Naive B cell (primary cell): Measurements from ENCODE around the gene STAMBP. TPM values are rescaled to one million over a fixed set of nuclear protein-coding genes. Genes with fewer than 3 reads are reported as not detected.
"Not testable (repeated sequence)": the region's sequence is repeated elsewhere in the genome, so short reads cannot be mapped to it uniquely, and the experiment has no call there.

Experiments
- ATAC-seq, 2 donors: fragments of 150-1000 bp; cut with Tn5 transposase; 2 replicates each; pipeline ENCODE4 v1.10.0; 2021; ENCODE audit warnings: low read depth in 2 of 2, mild to moderate bottlenecking in 2 of 2, moderate library complexity in 2 of 2
- DNase-seq: peaks from one replicate; pipeline ENCODE4 v3.0.0; 2022
- H3K27ac Mint-ChIP-seq, 6 donors: one replicate each; pipeline ENCODE4 v1.8.0; 2020 to 2022; ENCODE audit warnings: mild to moderate bottlenecking in 6 of 6, mixed read lengths in 6 of 6, moderate library complexity in 5 of 6, inconsistent platforms in 2 of 6
- H3K27me3 Mint-ChIP-seq, 3 donors: one replicate each; pipeline ENCODE4 v1.8.0; 2021 to 2022; ENCODE audit warnings: mixed read lengths in 3 of 3, mild to moderate bottlenecking in 1 of 3
- H3K36me3 Mint-ChIP-seq, 2 donors: one replicate each; pipeline ENCODE4 v1.8.0; 2020 to 2022; ENCODE audit warnings: mixed read lengths in 2 of 2, inconsistent platforms in 1 of 2, mild to moderate bottlenecking in 1 of 2
- H3K4me1 Mint-ChIP-seq, 3 donors: one replicate each; pipeline ENCODE4 v1.8.0; 2020 to 2022; ENCODE audit warnings: mixed read lengths in 3 of 3, inconsistent platforms in 1 of 3, mild to moderate bottlenecking in 1 of 3, moderate library complexity in 1 of 3
- H3K4me3 Mint-ChIP-seq, 8 donors: one replicate each; pipeline ENCODE4 v1.8.0; 2020 to 2022; ENCODE audit warnings: mild to moderate bottlenecking in 8 of 8, mixed read lengths in 8 of 8, moderate library complexity in 8 of 8, inconsistent platforms in 2 of 8
- H3K9me3 Mint-ChIP-seq, 7 donors: one replicate each; pipeline ENCODE4 v1.8.0; 2020 to 2022; ENCODE audit warnings: mixed read lengths in 7 of 7, mild to moderate bottlenecking in 5 of 7, inconsistent platforms in 2 of 7, moderate library complexity in 1 of 7
- polyA plus RNA-seq, 6 donors: library from polyadenylated mRNA; unstranded; fragments of 300-500 nt; fragmentation: Illumina TruSeq; gene quantifications; one replicate each; pipeline ENCODE4 v1.2.3, GENCODE V29; 2021; ENCODE audit warnings: low read depth in 6 of 6

Gene STAMBP
- polyA plus RNA-seq, 6 donors from 2014 or later, result 42.2 to 62.9 (median 50.9) TPM

DNA sequence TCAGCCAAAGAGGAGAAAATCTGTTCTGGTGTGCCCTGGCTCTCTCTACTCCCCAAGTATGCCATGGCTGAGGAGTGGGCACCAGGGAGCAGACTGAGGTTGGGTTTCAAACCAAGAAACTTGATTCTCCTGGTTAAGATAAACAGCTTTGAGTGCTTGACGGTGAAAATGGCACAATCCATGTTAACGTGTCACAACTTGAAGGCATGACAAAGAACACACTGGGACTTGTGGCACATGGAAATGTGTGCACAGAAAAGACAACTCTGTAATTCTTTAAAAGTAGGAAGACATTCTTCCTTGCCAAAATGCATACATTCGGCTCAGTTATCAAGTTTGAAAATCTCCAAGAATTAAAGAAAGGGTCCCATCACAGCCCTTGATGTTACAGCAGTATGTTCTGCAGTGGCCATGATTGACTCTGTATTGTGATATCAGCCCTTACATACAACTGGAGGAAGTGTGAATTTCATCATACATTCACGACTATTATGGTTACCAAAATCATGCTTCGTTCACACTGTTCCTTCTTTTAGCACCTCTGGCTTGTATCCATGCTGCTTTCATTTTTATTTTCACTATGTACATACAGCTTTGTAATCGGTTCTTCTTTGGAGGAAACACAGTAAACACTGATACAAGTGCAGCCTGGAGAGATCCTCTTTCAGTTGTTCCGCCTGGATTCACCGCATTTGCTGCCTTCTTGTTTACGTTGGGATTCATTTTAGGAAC, 48.5 kb downstream of the STAMBP start:
- Mint-ChIP-seq H3K4me1 (peaks cover 0 to 7% (median 4%) of the 10 kb centered on the region in 3 donors), H3K27me3 (peaks cover 0 to 10% (median 5%) of the 10 kb centered on the region in 3 donors), H3K36me3 (no peaks in the 10 kb centered on the region), H3K9me3 (peaks cover 0 to 2% (median 0%) of the 10 kb centered on the region in 7 donors), H3K27ac (peak overlapping the region in 1 of 6 donors; percentile 35), H3K4me3 (no peak overlapping the region)
- DNase-seq (no peak), ATAC-seq (peak; percentile 35 to 56)

DNA sequence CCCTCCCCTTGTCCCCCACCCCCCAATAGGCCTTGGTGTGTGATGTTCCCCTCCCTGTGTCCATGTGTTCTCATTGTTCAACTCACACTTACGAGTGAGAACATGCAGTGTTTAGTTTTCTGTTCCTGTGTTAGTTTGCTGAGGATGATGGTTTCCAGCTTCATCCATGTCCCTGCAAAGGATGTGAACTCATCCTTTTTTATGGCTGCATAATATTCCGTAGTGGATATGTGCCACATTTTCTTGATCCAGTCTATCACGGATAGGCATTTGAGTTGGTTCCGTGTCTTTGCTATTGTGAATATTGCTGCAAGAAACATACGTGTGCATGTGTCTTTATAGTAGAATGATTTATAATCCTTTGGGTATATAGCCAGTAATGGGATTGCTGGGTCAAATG, 49.2 kb downstream of the STAMBP start:
- not testable (repeated sequence) for H3K4me3 Mint-ChIP-seq, H3K36me3 Mint-ChIP-seq, H3K27ac Mint-ChIP-seq, DNase-seq, ATAC-seq, H3K4me1 Mint-ChIP-seq, H3K9me3 Mint-ChIP-seq
- H3K27me3 Mint-ChIP-seq, result peaks cover 5 to 13% (median 12%) of the 10 kb centered on the region in 3 donors

DNA sequence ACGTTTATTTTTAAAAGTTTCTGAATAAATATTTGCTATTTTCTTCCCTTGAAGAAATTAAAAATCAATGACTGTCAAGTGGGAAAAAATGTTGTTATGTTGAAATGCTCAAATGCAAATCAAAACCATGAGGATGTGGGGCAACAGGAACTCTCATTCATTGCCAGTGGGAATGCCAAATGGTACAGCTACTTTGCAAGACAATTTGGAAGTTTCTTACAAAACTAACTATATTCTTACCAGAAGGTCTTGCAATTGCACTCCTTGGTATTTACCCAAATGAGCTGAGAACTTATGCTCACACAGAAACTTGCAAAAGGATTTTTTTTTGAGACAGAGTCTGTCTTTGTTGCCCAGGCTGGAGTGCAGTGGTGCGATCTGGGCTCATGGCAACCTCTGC, 56.6 kb downstream of the STAMBP start:
- ATAC-seq, result no peak
- H3K36me3 Mint-ChIP-seq, result no peaks in the 10 kb centered on the region
- no peak for DNase-seq
- no peak overlapping the region for H3K4me3 Mint-ChIP-seq
- H3K27me3 Mint-ChIP-seq, result peaks cover 30 to 40% (median 32%) of the 10 kb centered on the region in 3 donors
- H3K4me1 Mint-ChIP-seq, result no peaks in the 10 kb centered on the region
- no peaks in the 10 kb centered on the region for H3K9me3 Mint-ChIP-seq
- no peak overlapping the region for H3K27ac Mint-ChIP-seq

DNA sequence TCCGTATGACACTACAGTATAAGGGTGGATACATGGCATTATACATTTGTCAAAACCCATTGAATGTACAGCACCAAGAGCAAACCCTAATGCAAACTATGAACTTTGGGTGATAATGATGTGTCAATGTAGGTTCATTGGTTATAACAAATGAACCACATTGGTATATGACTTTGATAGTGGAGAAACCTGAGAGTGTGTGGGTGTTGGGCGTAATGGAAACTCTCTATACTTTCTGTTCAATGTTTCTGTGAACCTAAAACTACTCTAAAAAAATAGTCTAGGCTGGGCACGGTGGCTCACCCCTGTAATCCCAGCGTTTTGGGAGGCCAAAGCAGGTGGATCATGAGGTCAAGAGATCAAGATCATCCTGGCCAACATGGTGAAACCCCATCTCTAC, 57.6 kb downstream of the STAMBP start:
- Mint-ChIP-seq H3K36me3 (no peaks in the 10 kb centered on the region), H3K27me3 (peaks cover 30 to 46% (median 37%) of the 10 kb centered on the region in 3 donors), H3K27ac (peak overlapping the region in 1 of 6 donors; percentile 23), H3K4me1 (no peaks in the 10 kb centered on the region), H3K9me3 (no peaks in the 10 kb centered on the region), H3K4me3 (no peak overlapping the region)
- DNase-seq (no peak), ATAC-seq (no peak)

DNA sequence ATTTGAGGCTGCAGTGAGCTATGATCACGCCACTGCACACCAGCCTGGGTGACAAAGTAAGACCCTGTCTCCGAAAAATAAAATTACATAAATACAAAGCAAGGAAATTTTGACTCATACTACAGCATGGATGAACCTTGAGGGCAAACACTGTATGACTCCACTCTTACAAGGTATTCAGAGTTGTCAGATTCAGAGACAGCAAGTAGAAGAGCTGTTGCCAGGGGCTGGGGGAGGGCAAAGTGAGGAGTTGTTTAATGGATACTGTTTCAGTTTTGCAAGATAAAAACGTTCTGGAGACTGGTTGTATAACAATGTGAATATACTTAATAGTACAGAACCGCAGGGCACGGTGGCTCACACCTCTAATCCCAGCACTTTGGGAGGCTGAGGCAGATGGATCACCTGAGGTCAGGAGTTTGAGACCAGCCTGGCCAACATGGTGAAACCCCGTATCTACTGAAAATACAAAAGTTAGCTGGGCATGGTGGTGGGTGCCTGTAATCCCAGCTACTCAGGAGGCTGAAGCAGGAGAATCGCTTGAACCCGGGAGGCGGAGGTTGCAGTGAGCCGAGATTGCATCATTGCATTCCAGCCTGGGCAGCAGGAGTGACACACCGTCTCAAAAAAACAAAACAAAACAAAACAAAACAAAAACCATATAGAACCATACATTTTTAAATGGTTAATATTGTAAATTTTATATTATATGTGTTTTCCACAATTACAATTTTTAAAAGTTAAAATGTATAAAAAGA, 59.0 kb downstream of the STAMBP start:
- H3K27me3 Mint-ChIP-seq, result peaks cover 26 to 46% (median 36%) of the 10 kb centered on the region in 3 donors
- not testable (repeated sequence) for H3K36me3 Mint-ChIP-seq, H3K27ac Mint-ChIP-seq

DNA sequence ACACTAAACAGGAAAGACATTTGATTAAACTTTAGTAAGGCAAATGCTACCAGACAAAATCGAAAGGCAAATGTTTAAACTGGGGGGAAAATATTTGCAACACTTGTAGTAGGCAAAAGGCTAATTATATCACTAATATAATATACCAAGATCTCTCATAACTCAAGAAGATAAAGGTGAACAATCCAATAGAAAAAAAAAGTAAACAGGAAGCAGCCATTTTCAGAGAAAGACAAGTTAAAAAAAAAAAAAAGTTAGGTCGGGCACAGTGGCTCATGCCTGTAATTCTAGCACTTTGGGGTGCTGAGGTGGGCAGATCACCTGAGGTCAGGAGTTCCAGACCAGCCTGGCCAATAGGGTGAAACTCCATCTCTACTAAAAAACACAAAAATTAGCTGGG, 59.6 kb downstream of the STAMBP start:
- Mint-ChIP-seq H3K27me3 (peaks cover 23 to 40% (median 30%) of the 10 kb centered on the region in 3 donors), H3K4me1 (no peaks in the 10 kb centered on the region), H3K36me3 (no peaks in the 10 kb centered on the region), H3K9me3 (no peaks in the 10 kb centered on the region), H3K27ac (no peak overlapping the region), H3K4me3 (no peak overlapping the region)
- DNase-seq, result no peak
- ATAC-seq, result no peak

More for the DNA sequence above, 59.0 kb downstream of the STAMBP start:
- H3K9me3 Mint-ChIP-seq, ATAC-seq, H3K4me3 Mint-ChIP-seq, DNase-seq, H3K4me1 Mint-ChIP-seq: not testable (repeated sequence)

DNA sequence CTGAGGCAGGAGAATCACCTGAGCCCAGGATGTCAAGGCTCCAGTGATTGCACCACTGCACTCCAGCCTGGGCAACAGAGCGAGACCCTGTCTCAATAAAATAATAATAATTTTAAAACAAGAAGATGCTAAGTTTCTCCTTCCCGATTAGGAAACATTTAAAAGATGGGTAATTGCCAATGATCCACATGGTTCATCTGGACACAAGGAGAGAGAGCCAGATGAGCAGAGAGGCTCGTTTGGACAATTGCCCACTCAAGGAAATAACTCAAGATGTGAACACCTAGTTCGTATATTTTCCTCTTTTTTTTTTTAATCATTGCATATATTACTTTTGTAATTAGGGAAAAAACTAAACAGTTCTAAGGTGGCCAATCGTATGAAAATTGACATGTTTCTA, 60.4 kb downstream of the STAMBP start:
- no peaks in the 10 kb centered on the region for H3K4me1 Mint-ChIP-seq
- H3K4me3 Mint-ChIP-seq, result no peak overlapping the region

DNA sequence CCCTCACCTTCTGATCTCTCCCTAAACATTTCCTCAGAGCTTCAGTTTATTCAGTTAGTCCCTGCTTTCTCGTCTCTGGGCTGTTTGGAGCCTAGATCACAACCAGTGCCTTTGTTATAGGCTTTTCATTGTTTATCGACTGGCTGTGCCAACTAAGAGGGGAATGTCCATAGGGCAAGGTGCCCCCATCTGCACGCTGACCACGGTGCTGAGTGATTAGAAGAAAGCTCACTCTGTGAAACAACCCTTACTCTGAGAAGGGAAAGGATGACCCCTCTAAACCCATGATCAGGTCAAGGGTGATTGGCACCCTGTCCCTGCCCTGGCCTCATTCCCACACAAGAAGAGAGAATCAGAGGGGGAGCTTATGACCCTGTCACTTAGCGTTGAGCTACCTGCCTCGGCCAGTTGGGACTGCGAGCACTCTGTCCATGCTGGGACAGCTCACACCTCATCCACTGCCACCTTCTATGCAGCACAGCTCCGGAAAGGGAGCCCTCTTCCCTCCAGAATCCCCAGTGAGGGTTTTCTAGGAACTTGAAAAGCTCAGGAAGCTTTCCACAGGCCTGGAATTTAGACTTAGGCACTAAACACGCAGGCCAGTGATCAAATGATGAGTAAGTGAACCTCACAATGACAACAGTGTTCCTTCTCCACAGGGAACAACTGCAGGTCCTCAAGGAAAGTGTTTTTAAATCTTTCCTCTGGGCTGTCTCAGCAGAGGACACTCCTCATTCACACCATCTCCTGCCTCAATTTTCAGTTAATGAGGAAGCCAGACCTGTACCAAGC, 61.7 kb downstream of the STAMBP start:
- Mint-ChIP-seq H3K9me3 (no peaks in the 10 kb centered on the region), H3K27ac (peak overlapping the region in 1 of 6 donors; percentile 27), H3K27me3 (peaks cover 16 to 37% (median 31%) of the 10 kb centered on the region in 3 donors), H3K4me3 (no peak overlapping the region), H3K4me1 (no peaks in the 10 kb centered on the region), H3K36me3 (no peaks in the 10 kb centered on the region)
- ATAC-seq (no peak), DNase-seq (no peak)

More for the DNA sequence above, 60.4 kb downstream of the STAMBP start:
- Mint-ChIP-seq H3K27ac (peak overlapping the region in 1 of 6 donors; percentile 21), H3K36me3 (no peaks in the 10 kb centered on the region), H3K27me3 (peaks cover 19 to 37% (median 26%) of the 10 kb centered on the region in 3 donors), H3K9me3 (no peaks in the 10 kb centered on the region)
- DNase-seq (no peak), ATAC-seq (no peak)

DNA sequence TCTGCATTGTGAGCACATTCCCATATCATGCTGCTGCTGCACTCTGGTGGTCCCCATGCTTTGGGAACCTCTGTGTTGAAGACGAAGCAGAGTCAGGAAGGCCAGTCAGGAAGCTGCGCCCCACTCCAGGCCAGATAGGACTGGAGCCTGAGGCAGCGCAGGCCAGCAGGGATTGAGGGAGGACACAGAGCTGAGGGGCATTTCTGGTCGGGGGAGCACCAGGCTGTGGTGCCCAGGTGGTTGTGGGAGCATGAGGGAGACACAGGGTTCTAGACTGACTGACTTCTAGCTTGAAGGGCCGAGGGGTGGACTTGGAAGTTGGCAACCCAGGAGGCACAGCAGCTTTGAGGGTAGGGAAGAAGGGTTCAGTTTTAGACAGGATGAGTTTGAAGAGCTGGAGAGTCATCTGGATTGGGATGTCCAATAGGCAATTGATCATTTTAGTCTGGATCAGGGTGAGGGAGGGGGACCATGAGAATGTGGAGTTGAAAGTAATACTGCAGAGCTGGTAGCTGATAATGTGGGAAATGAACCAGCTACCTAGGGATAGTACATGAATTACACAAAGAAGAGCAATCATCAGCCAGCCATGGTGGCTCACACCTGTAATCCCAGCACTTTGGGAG, 62.6 kb downstream of the STAMBP start:
- H3K4me3 Mint-ChIP-seq, result no peak overlapping the region

DNA sequence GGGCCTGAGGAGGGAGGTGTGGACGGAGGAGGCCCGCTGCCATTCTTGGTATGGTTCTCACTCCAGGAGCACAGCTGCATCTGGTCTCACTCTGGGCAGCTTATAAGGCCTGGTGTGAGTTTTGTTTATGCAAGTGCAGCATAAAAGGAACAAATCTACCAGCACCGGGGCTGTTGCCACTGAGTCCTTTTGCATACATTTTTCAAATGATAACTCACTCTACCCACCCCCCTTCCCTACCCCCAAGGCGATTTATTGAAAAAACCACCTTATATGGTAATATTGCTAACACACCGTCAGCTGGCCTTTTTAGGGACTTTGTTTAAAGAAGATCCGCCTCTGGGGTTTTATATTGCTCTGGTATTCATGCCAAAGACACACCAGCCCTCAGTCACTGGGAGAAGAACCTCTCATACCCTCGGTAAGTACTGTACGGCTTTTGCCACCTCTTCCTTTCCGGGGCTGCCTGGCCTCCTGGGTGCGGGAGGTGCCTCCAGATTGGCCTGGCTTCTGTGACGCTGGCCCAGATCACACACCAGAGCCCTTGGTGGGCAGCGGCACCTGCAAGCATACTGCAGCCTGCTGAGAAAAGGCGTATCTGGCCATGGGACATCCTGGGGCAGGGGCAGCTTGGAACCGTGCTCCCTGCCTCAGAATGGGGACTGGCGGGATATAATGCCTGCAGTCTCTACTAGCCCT, 64.0 kb downstream of the STAMBP start, which contains the start of gene ACTG2:
ACTG2 (plus strand) TSS at position 378 of the 699 bp plus-strand sequence. CDS start 8,304 bp downstream, outside the sequence.
- Mint-ChIP-seq H3K27me3 (peaks cover 4 to 15% (median 14%) of the 10 kb centered on the region in 3 donors), H3K9me3 (no peaks in the 10 kb centered on the region), H3K4me3 (no peak within 1 kb of the TSS), H3K36me3 (no peaks in the 10 kb centered on the region), H3K27ac (peak within 1 kb of the TSS in 2 of 6 donors; percentile 25 to 83), H3K4me1 (peaks cover 4 to 12% (median 6%) of the 10 kb centered on the region in 3 donors)
- DNase-seq (no peak), ATAC-seq (no peak)

More for the DNA sequence above, 62.6 kb downstream of the STAMBP start:
- peak overlapping the region in 1 of 6 donors; percentile 85 for H3K27ac Mint-ChIP-seq
- no peaks in the 10 kb centered on the region for H3K9me3 Mint-ChIP-seq
- ATAC-seq, result no peak
- H3K4me1 Mint-ChIP-seq, result peaks cover 3 to 4% (median 3%) of the 10 kb centered on the region in 3 donors
- no peak for DNase-seq
- H3K27me3 Mint-ChIP-seq, result peaks cover 8 to 29% (median 24%) of the 10 kb centered on the region in 3 donors
- H3K36me3 Mint-ChIP-seq, result no peaks in the 10 kb centered on the region

DNA sequence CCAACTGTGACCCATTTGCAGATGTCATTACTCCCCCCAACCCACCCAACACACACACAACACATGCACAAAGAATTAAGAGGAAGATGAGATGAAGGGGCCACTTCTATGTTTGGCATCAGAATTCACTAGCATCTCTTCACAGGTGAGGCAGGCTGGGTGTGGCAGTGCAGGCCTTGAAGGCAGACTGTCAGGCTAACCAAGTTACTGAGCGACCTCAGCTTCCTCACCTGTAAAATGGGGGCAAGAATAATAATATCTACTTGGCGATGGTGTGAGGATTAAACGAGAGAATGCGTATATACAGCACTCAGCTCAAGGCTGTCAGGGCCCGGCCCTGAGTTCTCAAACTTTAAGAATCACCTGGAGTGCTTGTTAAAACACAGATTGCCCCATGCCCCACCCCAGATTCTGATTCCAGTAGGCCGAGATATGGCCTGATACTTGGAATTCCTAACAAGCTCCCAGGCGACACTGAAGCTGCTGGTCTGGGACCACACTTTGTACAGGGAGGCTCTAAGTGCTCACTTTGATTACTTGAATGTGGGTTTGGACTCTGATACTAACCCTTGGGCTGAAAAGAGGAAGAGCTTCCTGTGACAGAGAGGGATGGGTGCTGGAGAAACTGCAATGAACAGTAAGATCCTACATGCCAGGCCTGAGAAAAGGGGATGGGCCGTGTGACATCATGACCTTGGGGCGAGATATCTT, 65.2 kb downstream of the STAMBP start:
- Mint-ChIP-seq H3K9me3 (no peaks in the 10 kb centered on the region), H3K4me1 (peaks cover 4 to 12% (median 6%) of the 10 kb centered on the region in 3 donors), H3K4me3 (no peak overlapping the region), H3K27me3 (peaks cover 4 to 14% (median 10%) of the 10 kb centered on the region in 3 donors), H3K27ac (peak overlapping the region in 1 of 6 donors; percentile 83), H3K36me3 (no peaks in the 10 kb centered on the region)
- ATAC-seq (no peak), DNase-seq (no peak)

DNA sequence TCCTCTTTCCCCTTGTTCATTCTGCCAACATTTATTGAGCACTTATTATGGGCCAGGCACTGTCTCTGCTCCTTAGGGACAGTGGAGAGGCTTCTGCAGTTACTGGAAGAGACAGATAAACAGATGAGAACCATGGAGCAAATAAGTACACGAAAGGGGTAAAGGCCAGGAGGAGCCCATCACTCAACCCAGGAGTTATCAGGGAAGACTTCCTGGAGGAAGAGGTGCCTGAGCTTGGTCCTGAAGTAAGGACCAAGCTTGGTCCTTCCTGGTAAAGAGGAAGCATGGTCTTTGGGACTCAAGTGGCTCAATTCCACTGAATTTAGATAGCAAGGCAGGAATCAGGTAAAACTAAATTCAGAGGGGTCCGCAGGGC, 65.7 kb downstream of the STAMBP start:
- ATAC-seq (no peak), DNase-seq (no peak)
- Mint-ChIP-seq H3K4me3 (no peak overlapping the region), H3K36me3 (no peaks in the 10 kb centered on the region), H3K27ac (no peak overlapping the region), H3K4me1 (peaks cover 4 to 12% (median 6%) of the 10 kb centered on the region in 3 donors), H3K9me3 (no peaks in the 10 kb centered on the region), H3K27me3 (peaks cover 4 to 14% (median 10%) of the 10 kb centered on the region in 3 donors)
